ENCODE data around the gene MDM4.
"Not testable (repeated sequence)": the region's sequence is repeated elsewhere in the genome, so short reads cannot be mapped to it uniquely, and the experiment has no call there.

The MDM4 gene

DNA sequence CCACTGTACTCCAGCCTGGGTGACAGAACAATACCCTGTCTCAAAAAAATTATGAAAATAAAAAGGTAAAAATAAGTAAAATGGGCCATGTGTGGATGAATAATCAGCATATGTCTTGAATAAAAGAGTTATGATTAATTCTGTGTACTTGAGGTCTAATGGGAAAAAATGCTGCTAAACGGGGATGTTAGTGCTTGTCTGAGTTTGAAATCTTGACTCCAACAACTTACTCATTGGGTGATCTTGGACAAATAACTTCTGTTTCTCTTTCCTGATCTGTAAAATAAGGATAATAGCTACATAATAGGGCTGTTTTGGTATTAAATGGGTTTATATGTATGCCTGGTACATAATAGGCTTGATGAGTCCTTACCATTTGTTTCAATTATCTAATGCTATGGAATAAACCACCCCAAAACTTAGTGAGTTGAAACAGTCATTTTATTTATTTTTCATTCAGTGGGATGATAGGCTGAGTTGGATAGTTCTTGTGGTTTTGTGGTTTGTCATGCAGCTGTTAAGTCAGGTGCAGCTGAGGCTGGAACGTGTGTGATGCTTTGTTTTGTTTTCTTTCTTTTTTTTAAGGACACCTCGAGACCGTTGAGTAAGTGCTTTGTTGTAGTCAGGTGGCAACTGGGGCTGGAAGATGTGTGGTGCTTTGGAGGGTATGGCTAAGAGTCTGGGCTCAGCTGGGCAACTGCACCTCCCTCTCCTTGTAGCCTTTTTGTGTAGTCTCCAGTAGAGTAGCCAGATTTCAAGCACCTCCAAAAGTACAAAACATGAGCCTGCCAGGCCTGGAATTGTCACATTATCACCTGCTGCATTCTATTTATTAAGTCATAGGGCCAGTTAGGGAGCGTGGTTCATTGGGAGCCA lies 4.9 kb downstream of the MDM4 start:
- no peak for DNase-seq

DNA sequence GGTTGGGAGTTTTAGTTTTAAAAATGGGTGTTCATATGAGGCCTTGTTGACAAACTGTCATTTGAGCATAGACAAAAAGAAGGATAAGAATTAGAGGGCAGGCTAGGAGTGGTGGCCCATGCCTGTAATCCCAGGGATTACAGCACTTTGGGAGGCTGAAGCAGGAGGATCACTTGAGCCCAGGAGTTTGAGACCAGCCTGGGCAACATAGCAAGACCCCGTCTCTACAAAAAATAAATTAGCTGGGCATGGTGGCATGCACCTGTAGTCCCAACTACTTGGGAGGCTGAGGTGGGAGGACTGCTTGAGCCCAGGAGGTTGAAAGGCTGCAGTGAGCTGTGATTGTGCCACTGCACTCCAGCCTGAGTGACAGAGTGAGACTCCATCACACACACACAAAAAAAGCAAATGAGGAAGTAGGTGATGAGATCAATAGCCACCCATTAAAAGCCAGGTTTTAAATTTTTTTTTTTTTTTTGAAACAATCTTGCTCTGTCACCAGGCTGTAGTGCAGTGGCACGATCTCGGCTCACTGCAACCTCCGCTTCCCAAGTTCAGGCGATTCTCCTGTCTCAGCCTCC lies 5.8 kb downstream of the MDM4 start:
- DNase-seq: not testable (repeated sequence)

DNA sequence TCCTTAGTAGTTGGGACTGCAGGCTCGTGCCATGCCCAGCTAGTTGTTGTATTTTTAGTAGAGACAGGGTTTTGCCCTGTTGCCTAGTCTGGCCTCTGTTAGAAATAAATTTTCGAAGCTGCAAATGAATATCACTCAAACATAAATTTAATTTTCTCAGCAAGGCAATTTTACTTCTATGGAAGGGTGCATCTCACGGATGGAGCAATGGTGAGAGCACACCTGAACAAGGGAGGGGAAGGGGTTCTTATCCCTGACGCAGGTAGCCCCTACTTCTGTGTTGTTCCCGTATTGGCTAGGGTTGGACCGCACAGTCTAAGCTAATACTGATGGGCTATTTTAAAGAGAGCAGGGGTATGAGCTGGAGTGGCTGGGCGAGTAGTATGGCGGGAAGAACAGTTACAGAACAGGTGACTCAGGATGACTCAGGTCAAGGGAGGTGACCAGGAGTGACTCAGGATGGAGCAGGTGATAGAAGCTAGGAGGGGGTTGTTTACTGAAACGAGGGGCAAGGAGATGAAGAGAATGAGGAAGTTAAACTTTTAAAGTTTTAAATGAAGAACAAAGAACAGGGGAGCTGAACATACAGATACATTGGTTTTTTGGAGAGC lies 7.5 kb downstream of the MDM4 start:
- no peak for DNase-seq

DNA sequence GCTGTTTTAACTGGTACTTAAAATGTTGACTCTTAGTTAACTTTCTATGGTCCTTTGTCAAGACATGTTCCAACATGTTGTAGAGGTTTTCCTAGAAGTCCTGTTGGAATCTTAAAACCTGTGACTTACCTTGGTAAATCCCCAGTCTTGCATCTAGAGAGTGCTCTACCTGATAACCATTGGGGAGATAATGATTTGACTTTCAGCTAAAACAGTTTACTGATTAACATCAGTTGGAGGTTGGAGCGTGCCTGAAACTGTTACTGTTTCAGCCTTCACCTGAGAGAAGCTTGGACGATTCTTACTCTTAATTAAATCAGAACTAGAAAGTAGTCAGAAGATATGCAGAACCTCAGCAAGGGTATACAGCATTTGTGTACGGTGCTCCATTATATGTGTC lies 8.8 kb downstream of the MDM4 start:
- no peak for DNase-seq

DNA sequence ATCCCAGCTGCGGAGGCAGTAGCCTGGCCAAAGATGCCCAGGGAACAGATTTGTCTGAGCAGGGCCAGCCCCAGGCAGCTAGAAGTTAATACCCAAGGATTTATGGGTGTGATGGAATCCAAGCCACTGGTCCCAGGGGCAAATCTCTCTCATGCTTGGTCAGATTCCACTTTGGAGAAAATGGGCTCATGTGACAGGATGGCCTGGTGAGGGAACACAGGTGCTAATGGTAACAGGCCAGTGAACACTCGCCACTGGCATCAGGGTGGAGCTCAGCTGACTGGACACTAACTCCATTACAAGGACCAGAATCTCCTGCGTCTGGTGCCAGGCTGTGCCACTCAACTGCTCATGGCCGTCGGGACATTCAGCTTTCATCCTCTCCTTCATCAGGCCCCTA lies 12.0 kb downstream of the MDM4 start:
- no peak for DNase-seq

DNA sequence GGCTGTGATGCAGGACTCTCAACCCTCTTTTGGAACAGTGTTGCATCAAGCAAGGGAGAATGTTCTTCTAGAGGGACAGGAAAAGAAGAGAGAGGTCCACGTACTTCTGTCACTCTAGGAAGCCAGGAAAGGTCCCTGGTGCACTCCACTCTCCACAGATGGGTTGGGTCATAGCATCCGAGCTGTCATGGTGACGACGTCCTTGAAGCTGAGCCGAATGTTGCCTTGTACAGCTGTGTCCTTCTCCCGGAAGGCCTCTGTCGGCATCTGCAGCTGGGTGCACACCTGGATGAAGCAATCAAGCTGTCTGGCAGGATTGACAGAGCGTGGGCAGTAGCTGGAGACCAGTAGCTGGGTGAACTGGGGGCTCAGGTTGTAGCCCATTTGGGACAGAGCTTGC lies 12.5 kb downstream of the MDM4 start:
- no peak for DNase-seq

DNA sequence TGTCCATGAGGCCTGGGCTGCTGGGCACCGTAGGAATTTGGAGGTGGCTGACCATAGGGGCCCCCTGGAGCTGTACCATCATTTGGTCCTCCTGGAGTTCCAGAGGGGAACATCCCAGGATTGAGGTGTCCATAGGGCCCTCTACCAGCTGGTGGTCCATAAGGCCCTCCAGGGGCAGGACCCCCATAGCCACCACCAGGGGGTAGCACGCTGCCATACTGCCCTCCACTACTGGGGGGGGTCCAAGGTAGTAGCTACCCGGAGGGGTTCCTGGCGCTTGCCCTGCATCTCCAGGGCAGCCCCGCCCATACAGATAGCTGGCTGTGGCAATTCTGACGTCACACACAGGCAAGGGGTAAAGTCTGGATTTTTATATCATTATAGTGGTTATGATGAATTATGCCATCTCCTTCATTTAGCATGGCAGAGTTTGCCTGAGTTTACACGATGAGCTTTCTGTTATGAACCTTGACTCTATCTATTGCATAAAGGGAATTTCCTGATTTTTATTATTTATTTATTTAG lies 13.2 kb downstream of the MDM4 start:
- no peak for DNase-seq

DNA sequence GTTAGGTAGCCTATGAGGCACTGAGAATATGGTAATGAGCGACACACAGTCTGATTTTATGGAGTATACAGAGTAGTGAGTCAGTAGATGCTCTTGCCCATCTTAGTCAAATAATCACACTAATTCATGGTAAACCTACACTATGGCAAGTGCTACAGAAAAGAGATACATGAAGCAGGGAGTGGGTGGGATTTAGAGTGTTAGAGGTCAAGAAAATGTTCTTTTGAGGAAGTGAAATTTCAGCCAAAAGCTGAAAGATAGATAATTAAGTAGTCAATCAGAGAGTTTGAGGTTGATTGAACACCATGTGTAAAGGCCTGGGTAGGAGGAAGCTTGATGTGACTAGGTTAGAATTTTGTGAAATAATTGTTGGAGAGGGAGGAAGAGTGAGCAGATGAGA lies 14.7 kb downstream of the MDM4 start:
- DNase-seq: no peak

DNA sequence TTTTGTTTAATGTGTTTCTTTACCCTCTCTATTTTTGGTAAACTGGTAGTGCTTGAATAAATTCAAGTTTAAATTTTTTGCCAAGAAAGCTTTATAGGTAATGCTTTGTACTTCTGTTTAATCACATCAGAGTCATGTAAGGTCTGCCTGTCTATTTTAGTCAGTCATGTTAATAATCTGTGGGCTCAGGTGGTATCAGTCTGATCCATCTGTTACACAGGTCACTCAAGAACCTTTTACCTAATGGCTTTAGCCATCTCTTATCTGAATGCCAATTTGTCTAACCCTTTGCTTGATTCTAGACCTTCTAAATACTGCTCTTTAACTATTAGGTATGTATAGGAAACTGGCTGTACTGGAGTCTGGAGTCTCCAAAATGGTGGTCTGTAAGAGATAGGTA lies 16.6 kb downstream of the MDM4 start:
- DNase-seq: no peak

DNA sequence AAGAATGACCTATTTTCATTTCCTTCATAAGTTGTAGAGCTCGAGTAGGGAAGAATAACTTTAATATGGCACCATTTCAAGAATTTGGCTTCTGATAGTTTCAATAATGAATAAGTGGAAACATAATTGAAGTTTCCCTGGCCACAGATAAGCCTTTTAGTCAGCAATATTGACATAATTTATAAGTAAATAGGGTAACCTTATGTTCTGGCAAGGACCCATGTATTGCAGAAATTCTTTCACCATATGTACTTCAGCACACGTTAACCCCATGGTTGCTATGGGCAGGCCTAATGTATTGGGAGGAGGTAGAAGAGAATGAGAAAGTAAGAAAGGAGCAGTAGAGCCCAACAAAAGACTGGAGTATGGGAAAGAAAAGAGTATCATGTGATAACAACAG lies 25.4 kb downstream of the MDM4 start:
- no peak for DNase-seq

DNA sequence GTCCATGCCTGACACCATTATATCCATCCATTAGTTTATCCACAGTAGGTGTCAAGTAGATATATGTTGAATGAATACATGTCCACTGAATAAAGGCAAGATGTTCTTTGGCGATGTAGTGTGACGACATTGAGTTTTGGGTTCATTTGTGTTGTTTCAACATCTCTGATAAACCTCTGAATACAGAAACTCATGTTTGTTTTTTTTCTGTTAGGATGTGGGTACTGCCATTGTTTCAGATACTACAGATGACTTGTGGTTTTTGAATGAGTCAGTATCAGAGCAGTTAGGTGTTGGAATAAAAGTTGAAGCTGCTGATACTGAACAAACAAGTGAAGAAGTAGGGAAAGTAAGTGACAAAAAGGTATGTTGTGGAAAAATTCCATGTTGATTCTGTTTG lies 28.1 kb downstream of the MDM4 start:
- DNase-seq: no peak

DNA sequence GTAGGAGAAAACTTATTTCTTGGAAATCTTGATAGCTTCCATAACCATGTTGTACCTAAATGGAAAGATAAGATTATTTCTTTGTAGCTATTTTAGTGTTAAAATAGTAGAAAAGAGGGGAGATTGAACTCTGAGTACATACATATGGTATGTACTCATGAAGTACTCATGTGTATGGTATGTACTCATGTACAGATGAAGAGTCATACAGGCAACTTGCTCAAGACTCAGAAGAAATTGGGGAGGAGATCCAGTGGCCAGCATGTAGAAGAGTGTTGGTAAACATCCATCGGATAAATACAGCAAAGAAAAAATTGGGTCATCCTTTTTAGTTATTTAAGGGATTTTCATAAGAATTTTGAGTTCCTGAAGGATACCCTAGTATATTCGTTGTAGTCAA lies 29.0 kb downstream of the MDM4 start:
- no peak for DNase-seq

DNA sequence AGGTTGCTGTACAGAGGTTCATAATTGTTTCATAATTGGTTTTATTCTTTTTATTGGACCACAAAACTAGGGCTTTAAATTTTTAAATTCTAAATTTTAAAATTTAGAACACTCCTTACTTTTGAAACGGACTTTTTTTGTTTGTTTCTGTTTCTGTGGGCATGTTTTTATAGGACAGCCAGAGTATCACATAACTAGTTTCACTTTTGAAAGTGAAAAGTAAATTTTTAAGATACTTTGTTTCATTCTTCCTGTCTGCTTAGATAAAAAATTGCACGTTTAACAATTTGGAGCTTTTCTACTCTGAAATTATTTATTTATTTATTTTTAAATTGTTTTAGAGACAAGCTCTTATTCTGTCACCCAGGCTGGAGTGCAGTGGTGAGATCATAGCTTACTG lies 29.7 kb downstream of the MDM4 start:
- no peak for DNase-seq

DNA sequence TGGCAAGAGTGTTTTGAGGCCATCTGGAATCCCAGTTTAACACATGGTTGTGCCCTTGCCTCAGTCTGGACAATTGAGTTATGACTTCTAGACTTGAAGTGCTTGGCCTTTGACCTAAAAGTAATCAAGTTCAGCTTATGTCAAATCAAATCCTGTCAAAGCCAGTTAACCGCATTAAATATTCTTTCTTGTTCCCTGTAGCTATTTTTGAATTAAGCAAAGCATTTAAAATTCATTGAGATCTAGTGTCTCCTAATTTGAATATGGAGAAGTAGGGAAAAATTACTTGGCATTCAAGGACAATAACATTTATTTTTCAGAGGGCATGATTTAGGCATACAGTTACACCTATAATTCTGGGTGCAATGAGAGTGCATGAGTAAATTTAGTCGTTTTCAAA lies 32.1 kb downstream of the MDM4 start:
- no peak for DNase-seq

DNA sequence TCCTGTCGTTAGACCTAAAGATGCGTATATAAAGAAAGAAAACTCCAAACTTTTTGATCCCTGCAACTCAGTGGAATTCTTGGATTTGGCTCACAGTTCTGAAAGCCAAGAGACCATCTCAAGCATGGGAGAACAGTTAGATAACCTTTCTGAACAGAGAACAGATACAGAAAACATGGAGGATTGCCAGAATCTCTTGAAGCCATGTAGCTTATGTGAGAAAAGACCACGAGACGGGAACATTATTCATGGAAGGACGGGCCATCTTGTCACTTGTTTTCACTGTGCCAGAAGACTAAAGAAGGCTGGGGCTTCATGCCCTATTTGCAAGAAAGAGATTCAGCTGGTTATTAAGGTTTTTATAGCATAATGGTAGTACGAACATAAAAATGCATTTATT lies 33.1 kb downstream of the MDM4 start:
- DNase-seq: no peak

DNA sequence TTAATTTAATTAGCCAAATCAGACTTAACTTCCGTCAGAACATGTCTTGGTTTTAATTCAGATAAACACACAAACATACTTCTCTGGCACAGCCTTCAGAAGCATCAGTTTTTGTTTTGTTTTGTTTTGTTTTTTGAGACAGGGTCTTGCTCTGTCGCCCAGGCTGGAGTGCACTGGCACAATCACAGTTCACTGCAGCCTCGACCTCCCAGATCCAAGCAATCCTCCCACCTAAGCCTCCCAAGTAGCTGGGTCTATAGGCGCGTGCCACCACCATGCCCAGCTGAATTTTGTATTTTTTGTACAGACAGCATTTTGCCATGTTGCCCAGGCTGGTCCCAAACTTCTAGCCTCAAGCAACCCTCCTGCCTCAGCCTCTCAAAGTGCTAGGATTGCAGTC lies 34.7 kb downstream of the MDM4 start:
- no peak for DNase-seq

DNA sequence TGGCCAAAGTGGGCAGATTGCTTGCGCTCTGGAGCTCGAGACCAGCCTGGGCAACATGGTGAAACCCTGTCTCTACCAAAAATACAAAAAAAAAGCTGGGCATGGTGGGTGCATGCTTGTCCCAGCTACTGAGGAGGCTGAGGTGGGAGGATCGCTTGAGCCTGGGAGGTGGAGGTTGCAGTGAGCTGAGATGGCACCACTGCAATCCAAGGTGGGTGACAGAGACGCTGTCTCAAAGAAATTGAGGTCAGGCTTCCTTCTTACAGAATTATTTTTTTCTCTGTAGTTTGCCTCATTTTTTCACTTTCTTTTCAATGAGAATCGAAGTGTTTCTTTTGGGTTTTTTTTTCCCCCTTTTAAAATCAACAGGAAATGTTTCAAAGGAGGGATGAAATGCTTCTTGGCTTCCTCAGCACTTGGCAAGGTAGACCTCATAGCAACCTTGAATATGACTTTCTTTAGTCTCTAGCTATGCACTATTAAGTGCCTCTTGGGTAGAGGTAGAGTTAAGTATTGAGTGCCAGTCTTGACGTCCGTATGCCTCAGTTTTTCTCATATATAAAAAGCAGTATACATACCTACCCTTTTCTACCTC lies 40.3 kb downstream of the MDM4 start:
- DNase-seq: no peak

DNA sequence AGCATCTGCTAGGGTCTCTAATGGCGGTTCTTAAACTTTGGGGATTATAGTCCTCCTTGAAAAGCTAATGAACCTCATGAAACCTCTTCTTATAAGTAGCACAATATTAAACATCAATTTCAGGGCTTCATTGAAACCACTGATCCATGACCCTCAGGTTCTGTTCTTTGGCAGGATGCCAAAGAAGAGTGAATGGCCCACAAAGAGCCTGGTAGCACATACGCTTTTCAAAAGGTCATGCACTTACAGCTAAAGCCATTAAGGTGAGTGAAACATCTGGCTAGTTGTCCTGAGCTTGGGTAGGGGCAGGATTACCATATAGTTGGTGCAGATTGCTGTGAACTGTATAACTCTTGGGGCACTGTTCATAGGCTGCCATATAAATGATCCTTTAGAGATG lies 42.3 kb downstream of the MDM4 start:
- DNase-seq: no peak

DNA sequence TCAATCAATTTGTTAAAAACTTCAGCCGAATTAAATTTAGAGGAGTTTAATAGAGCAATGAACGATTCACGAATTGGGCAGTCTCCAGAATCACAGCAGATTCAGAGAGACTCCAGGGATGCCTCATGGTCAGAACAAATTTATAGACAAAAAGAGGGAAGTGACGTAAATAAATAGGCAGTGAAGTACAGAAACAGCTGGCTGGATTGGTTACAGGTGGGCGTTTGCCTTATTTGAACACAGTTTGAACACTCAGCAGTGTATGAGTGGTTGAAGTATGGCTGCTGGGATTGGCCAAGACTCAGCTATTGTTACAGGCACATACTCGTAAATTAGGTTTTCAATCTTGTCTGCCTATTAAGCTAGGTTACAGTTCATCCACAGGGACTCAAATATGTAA lies 43.8 kb downstream of the MDM4 start:
- not testable (repeated sequence) for DNase-seq

DNA sequence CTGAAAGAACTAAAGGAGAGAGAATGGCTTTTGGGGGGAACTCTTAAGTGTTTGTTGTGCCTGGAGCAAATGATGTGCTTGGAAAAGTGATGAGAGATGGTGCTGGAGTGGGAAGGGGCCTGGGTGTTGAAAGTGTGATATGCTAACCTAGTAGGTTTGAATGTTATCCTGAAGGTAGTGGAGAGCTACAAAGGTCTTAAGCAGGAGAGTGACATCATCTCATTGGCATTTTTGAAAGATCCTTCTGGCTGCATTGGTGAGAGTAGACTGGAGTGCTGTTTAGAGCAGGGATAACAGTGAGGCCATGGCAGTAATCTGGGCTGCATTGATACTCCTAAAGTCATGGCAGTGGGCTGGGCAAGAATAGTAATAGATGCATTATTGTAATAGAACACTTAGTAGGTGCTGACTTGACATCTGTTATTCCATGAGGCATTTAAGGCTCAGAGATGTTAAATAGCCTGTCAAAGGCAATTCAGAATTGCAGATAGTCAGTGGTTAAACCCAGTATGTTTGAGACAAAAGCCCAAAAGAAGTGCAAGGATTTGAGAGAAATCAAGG lies 44.5 kb downstream of the MDM4 start:
- no peak for DNase-seq

DNA sequence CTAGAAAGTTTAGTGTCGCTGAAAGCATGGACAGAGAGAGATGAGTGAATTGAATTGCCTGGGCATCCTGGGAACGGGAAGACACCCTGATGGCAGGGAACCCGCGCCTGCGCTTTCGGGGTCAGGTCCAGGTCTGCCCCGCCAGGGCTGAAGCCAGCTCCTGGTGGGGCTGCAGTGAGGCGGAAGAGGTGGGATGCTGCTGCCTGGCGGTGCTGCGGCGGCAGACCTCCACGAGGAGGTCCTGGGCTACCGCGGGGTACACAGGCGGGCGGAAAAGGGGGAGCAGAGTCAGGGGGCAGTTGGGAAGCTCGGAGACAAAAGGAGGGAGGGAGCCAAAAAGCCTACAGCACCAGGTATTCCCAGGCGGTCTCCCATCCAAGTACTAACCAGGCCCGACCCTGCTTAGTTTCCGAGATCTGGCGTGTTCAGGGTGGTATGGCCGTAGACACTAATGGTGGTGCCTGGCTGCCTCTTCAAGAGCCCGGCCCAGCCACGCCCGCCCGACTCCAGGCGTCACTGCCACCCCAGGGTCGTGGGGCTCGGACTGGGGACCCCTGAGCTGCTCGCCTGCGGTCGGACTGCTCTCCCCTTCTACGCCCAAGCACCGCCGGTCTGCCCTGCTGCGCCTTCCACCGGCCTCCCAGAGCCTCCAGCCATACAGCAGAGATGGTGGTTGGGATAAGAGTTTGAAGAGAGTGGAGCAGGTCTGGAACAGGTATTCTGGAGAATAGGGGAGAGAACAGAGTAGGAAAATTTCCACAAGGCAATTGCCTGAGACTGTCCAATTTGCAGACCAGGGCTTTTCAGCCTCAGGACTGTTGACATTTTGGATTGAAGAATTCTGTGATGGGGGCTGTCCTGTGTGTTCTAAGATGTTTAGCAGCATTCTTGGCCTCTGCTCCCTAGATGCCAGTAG lies 46.1 kb downstream of the MDM4 start:
- DNase-seq: no peak

DNA sequence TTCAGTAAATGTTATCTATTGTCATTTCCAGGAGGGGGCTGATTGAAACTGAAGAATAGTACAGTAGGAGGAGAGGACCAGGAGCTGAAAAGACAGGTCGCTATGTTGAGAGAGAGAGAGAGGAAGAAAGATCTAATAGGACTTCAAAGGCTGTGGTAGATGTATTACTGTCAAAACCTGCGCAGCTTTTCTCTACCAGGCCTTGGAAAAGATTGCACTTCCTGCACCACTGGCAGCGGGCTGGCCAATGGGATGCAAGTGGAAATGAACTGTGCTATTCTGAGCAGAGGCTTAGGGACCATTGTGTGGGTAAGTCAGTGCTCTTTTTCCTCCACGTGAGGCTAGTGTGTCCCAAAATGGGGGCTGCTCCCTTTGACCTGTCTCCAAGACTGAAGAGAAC lies 47.1 kb downstream of the MDM4 start:
- no peak for DNase-seq

Data from activated gamma-delta T cell (primary cell).